ENCODE data around the gene CCDC3. TPM values are rescaled to one million over a fixed set of nuclear protein-coding genes. Genes with fewer than 3 reads are reported as not detected.
"Not testable (repeated sequence)": the region's sequence is repeated elsewhere in the genome, so short reads cannot be mapped to it uniquely, and the experiment has no call there.

CCDC3 gene
- total and polyA plus RNA-seq, 2 of the 8 experiments (the other 6 are each of a cell fraction or from before 2014, with no cell fraction given), result 3.4 to 3.7 TPM

DNA sequence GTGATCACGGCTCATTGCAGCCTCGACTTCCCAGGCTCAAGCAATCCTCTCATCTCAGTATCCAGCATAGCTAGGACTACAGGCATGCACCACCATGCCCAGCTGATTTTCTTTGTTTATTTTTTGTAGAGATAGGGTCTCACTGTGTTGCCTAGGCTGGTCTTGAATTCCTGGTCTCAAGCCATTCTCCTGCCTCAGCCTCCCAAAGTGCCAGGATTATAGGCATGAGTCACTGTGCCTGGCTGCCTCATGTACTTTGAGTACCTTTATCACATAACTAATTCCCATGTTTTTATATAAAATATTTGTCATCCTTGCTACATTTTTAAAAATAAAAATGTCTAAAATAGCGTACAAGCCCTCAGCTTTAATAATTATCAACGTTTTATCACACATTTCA lies 35.3 kb upstream of the CCDC3 start (continued):
- TF ChIP-seq, protein P1, sequence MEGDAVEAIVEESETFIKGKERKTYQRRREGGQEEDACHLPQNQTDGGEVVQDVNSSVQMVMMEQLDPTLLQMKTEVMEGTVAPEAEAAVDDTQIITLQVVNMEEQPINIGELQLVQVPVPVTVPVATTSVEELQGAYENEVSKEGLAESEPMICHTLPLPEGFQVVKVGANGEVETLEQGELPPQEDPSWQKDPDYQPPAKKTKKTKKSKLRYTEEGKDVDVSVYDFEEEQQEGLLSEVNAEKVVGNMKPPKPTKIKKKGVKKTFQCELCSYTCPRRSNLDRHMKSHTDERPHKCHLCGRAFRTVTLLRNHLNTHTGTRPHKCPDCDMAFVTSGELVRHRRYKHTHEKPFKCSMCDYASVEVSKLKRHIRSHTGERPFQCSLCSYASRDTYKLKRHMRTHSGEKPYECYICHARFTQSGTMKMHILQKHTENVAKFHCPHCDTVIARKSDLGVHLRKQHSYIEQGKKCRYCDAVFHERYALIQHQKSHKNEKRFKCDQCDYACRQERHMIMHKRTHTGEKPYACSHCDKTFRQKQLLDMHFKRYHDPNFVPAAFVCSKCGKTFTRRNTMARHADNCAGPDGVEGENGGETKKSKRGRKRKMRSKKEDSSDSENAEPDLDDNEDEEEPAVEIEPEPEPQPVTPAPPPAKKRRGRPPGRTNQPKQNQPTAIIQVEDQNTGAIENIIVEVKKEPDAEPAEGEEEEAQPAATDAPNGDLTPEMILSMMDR (IDR thresholded peaks at IDR 0.05; ENCODE audit: control extremely low read depth in 1 of 3, insufficient read depth in 1 of 3, low read depth in 1 of 3, low read length in 3 of 3), result no peak
- TF ChIP-seq SP1 (IDR thresholded peaks at IDR 0.05; ENCODE audit: low read depth, low read length) (no peak), KDM1A (IDR thresholded peaks at IDR 0.05; ENCODE audit: borderline replicate concordance, low read length) (no peak)

DNA sequence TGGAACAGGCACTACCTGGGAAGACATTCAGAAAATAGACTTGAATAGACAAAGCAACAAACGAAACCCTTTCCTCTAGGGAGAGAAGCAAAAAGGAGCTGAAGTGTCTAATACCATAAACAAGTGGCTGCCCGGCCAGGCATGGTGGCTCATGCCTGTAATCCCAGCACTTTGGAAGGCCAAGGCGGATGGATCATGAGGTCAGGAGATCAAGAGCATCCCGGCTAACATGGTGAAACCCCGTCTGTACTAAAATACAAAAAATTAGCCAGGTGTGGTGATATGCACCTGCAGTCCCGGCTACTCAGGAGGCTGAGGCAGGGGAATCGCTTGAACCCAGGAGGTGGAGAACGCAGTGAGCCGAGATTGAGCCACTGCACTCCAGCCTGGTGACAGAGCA lies 34.2 kb upstream of the CCDC3 start:
- not testable (repeated sequence) for H3K27me3 ChIP-seq (replicated peaks in 1 of 4; ENCODE audit: control insufficient read depth in 3 of 4, extremely low read depth in 1 of 4, insufficient read depth in 3 of 4, low read length in 3 of 4); H2BK15ac ChIP-seq (ENCODE audit: low read length); H3K79me1 ChIP-seq (ENCODE audit: low read depth, low read length); H2BK120ac ChIP-seq (replicated peaks; ENCODE audit: low read depth, low read length); H3K23ac ChIP-seq (ENCODE audit: insufficient read length); H2AFZ ChIP-seq (ENCODE audit: low read length); H3K23me2 ChIP-seq (ENCODE audit: low read depth, low read length); H3K9ac ChIP-seq (replicated peaks in 1 of 4; ENCODE audit: extremely low read depth in 1 of 4, low read depth in 3 of 4, low read length in 3 of 4); H3K36me3 ChIP-seq (ENCODE audit: control insufficient read depth in 2 of 4, insufficient read depth in 4 of 4, low read length in 3 of 4); H4K20me1 ChIP-seq (replicated peaks in 1 of 2; ENCODE audit: control insufficient read depth in 1 of 2, insufficient read depth in 2 of 2, low read length in 2 of 2); H3K56ac ChIP-seq (replicated peaks; ENCODE audit: insufficient read length, low read depth, low read length); FAIRE-seq; H3K4me1 ChIP-seq (replicated peaks in 1 of 4; ENCODE audit: control insufficient read depth in 3 of 4, insufficient read depth in 4 of 4, low read length in 3 of 4); H3K4ac ChIP-seq (replicated peaks; ENCODE audit: insufficient read length, low read depth, low read length); H4K5ac ChIP-seq (ENCODE audit: insufficient read length, low read depth, low read length); H3K18ac ChIP-seq (ENCODE audit: extremely low read depth, low read length); H3K4me2 ChIP-seq (ENCODE audit: insufficient read depth in 1 of 2, low read depth in 2 of 2, low read length in 2 of 2); H2AK5ac ChIP-seq (ENCODE audit: low read depth, low read length); H3K4me3 ChIP-seq (ENCODE audit: extremely low read depth in 1 of 4, insufficient read depth in 2 of 4, low read depth in 3 of 4, low read length in 4 of 4); H2BK12ac ChIP-seq (ENCODE audit: low read depth, low read length); H4K8ac ChIP-seq (ENCODE audit: extremely low read depth, insufficient read depth, low read length); H3K14ac ChIP-seq (ENCODE audit: insufficient read length); DNase-seq (ENCODE audit: low read depth in 1 of 2, low spot score in 2 of 2); H3K79me2 ChIP-seq (ENCODE audit: control insufficient read depth in 1 of 2, insufficient read depth in 2 of 2, low read length in 2 of 2); H2BK5ac ChIP-seq (ENCODE audit: low read depth, low read length); H2BK20ac ChIP-seq (ENCODE audit: low read length); H3K27ac ChIP-seq (ENCODE audit: low read depth, low read length); H4K91ac ChIP-seq (replicated peaks; ENCODE audit: insufficient read length, low read length); H3K9me3 ChIP-seq (ENCODE audit: insufficient read depth in 2 of 2, low read depth in 1 of 2, low read length in 1 of 2)
- POLR2A ChIA-PET (ENCODE audit: partially characterized antibody), result interaction anchor here (1.0 to 1.2 kb wide), 2 partner anchors 29 to 504 kb away, joined by 3 to 6 read pairs; no protein-coding TSS in a partner anchor
- WGBS, 2 experiments (ENCODE audit: extremely low coverage in 1 of 2, insufficient coverage in 1 of 2, insufficient read length in 1 of 2, insufficient replicate concordance in 2 of 2, low coverage in 1 of 2, low lambda C conversion rate in 2 of 2, missing lambda C conversion rate in 1 of 2), result 94% methylated on average over 9 of the region's 9 CpGs; no CpG with 5 or more reads in 1 of the 2 experiments
- CTCF ChIA-PET (ENCODE audit: partially characterized antibody), result interaction anchor here (0.8 to 1.5 kb wide), 3 partner anchors 12 to 133 kb away, joined by 3 to 7 read pairs (median 4); partner anchors contain the start of gene CCDC3

Measured in H1 (cell line).